Measurements from ENCODE around the gene CORO7.

- TF ChIP-seq, protein P1, sequence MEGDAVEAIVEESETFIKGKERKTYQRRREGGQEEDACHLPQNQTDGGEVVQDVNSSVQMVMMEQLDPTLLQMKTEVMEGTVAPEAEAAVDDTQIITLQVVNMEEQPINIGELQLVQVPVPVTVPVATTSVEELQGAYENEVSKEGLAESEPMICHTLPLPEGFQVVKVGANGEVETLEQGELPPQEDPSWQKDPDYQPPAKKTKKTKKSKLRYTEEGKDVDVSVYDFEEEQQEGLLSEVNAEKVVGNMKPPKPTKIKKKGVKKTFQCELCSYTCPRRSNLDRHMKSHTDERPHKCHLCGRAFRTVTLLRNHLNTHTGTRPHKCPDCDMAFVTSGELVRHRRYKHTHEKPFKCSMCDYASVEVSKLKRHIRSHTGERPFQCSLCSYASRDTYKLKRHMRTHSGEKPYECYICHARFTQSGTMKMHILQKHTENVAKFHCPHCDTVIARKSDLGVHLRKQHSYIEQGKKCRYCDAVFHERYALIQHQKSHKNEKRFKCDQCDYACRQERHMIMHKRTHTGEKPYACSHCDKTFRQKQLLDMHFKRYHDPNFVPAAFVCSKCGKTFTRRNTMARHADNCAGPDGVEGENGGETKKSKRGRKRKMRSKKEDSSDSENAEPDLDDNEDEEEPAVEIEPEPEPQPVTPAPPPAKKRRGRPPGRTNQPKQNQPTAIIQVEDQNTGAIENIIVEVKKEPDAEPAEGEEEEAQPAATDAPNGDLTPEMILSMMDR (IDR thresholded peaks at IDR 0.05; ENCODE audit: low read depth, low read length), result no peak
- TF ChIP-seq EZH2phosphoT487 (IDR thresholded peaks at IDR 0.05; ENCODE audit: low read depth), result no peak
Measured at GRCh38 chr16:4375717-4376116, 40.7 kb downstream of the CORO7 start.

Measured in OCI-LY3 (cell line).